Measurements from ENCODE around the gene RSPH1. TPM values are rescaled to one million over a fixed set of nuclear protein-coding genes. Genes with fewer than 3 reads are reported as not detected.

RSPH1 gene
- total RNA-seq, 4 donors from 2014 or later, result 0.80 to 10.0 (median 8.0) TPM

GRCh38 chr21:42423685-42424084 lies 72.3 kb downstream of the RSPH1 start:
- WGBS, 2 donors (ENCODE audit: low coverage in 1 of 2), result 67 to 84% methylated on average over 1 to 2 of the region's 2 CpGs
- Histone ChIP-seq H3K27ac (no peak overlapping the region), H3K27me3 (peaks cover 9% of the 10 kb centered on the region), H3K4me1 (peaks cover 0 to 7% (median 0%) of the 10 kb centered on the region in 4 donors), H3K9me3 (no peaks in the 10 kb centered on the region), H3K4me3 (no peak overlapping the region), H3K36me3 (no peaks in the 10 kb centered on the region)
- no peak for DNase-seq
- intact Hi-C loops (cut with DNase I; ENCODE audit: low total_unique reads) (loop anchor here (2.0 kb wide), 1 partner anchor 587 kb away; no protein-coding TSS in a partner anchor), in situ Hi-C loops (cut with MboI; ENCODE audit: low pct_ligation_motif_present in 1 of 4, low pct_unique_long_range_greater_than_20kb in 1 of 4, low sequenced_read_pairs in 3 of 4) (no loop called here)
- no peak for TF ChIP-seq POLR2AphosphoS5 (IDR thresholded peaks at IDR 0.05)
- no peak for TF ChIP-seq CTCF (IDR thresholded peaks at IDR 0.05)
- no peak for TF ChIP-seq POLR2A (IDR thresholded peaks at IDR 0.05)
- TF ChIP-seq EP300 (IDR thresholded peaks at IDR 0.05; ENCODE audit: low read depth), result no peak

- H3K27ac ChIP-seq, result no peak overlapping the region
- TF ChIP-seq EP300 (IDR thresholded peaks at IDR 0.05; ENCODE audit: low read depth), result no peak
- H3K4me3 ChIP-seq, result no peak overlapping the region
- in situ Hi-C loops (cut with MboI; ENCODE audit: low pct_ligation_motif_present in 1 of 4, low pct_unique_long_range_greater_than_20kb in 1 of 4, low sequenced_read_pairs in 3 of 4) (no loop called here), intact Hi-C loops (cut with DNase I; ENCODE audit: low total_unique reads) (loop anchor here (2.0 kb wide), 1 partner anchor 586 kb away; no protein-coding TSS in a partner anchor)
- DNase-seq, result peak; percentile 30
- WGBS, 2 donors (ENCODE audit: low coverage in 1 of 2), result 64% methylated on average over 10 of the region's 10 CpGs; no CpG with 5 or more reads in 1 of the 2 donors
- H3K4me1 ChIP-seq, result peaks cover 0 to 7% (median 0%) of the 10 kb centered on the region in 4 donors
- H3K36me3 ChIP-seq, result no peaks in the 10 kb centered on the region
- no peaks in the 10 kb centered on the region for H3K9me3 ChIP-seq
- H3K27me3 ChIP-seq, result peaks cover 9% of the 10 kb centered on the region
Measured at GRCh38 chr21:42423197-42423675, 72.8 kb downstream of the RSPH1 start.

Other genes starting within 250 kb of the RSPH1 start
- gene TFF3, start 180.8 kb downstream of the RSPH1 start, total RNA-seq, result 1,000 to 10,000 TPM in 1 of 4 donors, 100 to 1,000 TPM in 3; 164 to 2,581 (median 367) TPM
- under 1 TPM in 1 of 4 donors, not detected in 3; 0.68 TPM for gene TFF2, start 145.2 kb downstream of the RSPH1 start, total RNA-seq
- gene TFF1, start 129.7 kb downstream of the RSPH1 start, total RNA-seq, result 10 to 100 TPM in 2 of 4 donors, 1 to 10 TPM in 1, not detected in 1; 8.6 to 45.3 (median 25.8) TPM
- gene TMPRSS3, start 100.2 kb downstream of the RSPH1 start, total RNA-seq, result 1 to 10 TPM in 1 of 4 donors, under 1 TPM in 1, not detected in 2; 0.68 to 1.3 TPM
- gene UBASH3A, start 92.3 kb downstream of the RSPH1 start, total RNA-seq, result 1 to 10 TPM in 1 of 4 donors, under 1 TPM in 2, not detected in 1; 0.37 to 3.0 (median 0.82) TPM
- 100 to 1,000 TPM in 3 of 4 donors, 10 to 100 TPM in 1; 80.8 to 139 (median 117) TPM for gene SLC37A1, start 17.6 kb upstream of the RSPH1 start, total RNA-seq
- gene PDE9A, start 157.4 kb upstream of the RSPH1 start, total RNA-seq, result 100 to 1,000 TPM in 3 of 4 donors, 10 to 100 TPM in 1; 65.7 to 673 (median 364) TPM

All from transverse colon (tissue), 4 donors.